ENCODE measurements around the gene FAU.

Gene FAU

DNA sequence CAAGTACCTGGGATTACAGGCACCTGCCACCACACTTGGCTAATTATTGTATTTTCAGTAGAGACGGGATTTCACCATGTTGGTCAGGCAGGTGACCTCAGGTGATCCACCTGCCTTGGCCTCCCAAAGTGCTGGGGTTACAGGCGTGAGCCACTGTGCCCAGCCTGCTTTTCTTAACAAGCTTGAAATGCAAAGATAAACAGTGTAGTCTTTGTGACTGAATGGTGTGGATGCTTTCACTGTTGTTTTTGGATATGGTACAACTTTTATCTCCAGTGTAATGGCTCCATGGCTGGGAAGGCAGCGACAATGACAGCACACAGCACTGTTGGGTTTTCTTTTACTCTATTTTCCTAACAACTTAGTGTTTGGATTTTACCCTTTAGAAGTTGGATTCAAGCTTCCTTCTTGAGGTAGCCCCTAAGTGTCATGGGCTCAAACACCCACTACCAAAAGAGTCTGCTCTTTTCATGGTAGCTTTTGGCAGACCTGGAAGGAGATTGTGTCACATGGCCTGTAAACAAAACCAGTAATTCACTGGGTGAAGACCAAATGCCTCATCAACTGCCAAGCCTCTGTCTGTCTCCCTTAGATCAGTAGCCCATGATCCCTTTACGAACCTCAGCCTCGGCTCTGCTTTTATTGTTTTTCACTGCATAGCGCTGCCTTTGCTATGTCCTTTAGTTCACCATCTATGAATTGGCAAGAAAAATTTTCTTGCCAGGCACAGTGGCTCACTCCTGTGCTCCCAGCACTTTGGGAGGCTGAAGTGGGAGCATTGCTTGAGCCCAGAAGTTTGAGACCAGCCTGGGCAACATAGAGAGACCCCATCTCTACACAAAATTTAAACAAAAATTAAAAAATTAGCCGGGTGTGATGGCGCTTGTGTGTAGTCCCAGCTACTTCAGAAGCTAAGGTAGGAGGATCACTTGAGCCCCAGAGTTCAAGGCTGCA is 19.5 kb downstream of the FAU start:
- ATAC-seq, result no peak; the same call in 2 of the 3 replicates
- TF ChIP-seq ISL1 (CRISPR knock-in tag; IDR thresholded peaks at IDR 0.05), result 0 out of 2 replicates have a peak, but pooled peaks have one; percentile 10
- no peak for TF ChIP-seq ZNF565 (CRISPR knock-in tag; conservative IDR thresholded peaks at IDR 0.05; ENCODE audit: low read depth)

DNA sequence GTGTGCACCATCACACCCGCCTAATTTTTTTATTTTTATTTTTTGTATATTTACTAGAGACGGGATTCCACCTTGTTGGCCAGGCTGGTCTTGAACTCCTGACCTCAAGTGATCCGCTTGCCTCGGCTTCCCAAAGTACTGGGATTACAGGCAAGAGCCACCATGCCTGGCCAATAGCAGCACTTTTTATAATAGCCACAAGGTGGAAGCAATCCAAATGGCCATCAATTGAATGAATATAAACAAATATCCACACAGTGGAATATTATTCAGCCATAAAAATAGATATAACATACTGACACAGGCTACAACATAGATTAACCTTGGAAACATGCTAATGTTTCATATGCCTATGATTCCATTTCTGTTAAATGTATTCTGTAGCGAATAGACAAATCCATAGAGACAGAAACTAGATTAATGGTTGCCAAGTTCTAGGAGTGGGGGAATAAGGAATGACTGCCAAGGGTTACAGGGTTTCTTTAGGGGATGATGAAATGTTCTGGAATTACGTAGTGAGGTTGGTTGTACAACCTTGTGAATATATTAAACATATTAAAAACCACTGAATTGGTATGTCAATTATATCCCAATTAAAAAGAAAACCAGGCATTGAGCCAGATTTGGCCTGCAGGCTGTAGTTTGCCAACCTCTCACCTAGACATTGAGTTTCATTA is 21.1 kb downstream of the FAU start:
- no peak for ATAC-seq
- TF ChIP-seq ZC3H10 (CRISPR knock-in tag; IDR thresholded peaks at IDR 0.05), result no peak
- TF ChIP-seq, protein P1, sequence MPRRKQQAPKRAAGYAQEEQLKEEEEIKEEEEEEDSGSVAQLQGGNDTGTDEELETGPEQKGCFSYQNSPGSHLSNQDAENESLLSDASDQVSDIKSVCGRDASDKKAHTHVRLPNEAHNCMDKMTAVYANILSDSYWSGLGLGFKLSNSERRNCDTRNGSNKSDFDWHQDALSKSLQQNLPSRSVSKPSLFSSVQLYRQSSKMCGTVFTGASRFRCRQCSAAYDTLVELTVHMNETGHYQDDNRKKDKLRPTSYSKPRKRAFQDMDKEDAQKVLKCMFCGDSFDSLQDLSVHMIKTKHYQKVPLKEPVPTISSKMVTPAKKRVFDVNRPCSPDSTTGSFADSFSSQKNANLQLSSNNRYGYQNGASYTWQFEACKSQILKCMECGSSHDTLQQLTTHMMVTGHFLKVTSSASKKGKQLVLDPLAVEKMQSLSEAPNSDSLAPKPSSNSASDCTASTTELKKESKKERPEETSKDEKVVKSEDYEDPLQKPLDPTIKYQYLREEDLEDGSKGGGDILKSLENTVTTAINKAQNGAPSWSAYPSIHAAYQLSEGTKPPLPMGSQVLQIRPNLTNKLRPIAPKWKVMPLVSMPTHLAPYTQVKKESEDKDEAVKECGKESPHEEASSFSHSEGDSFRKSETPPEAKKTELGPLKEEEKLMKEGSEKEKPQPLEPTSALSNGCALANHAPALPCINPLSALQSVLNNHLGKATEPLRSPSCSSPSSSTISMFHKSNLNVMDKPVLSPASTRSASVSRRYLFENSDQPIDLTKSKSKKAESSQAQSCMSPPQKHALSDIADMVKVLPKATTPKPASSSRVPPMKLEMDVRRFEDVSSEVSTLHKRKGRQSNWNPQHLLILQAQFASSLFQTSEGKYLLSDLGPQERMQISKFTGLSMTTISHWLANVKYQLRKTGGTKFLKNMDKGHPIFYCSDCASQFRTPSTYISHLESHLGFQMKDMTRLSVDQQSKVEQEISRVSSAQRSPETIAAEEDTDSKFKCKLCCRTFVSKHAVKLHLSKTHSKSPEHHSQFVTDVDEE (CRISPR knock-in tag; IDR thresholded peaks at IDR 0.05), result no peak
- no peak for TF ChIP-seq CSDC2 (CRISPR knock-in tag; IDR thresholded peaks at IDR 0.05)
- TF ChIP-seq ZNF8 (CRISPR knock-in tag; IDR thresholded peaks at IDR 0.05), result no peak
- TF ChIP-seq, protein P2, sequence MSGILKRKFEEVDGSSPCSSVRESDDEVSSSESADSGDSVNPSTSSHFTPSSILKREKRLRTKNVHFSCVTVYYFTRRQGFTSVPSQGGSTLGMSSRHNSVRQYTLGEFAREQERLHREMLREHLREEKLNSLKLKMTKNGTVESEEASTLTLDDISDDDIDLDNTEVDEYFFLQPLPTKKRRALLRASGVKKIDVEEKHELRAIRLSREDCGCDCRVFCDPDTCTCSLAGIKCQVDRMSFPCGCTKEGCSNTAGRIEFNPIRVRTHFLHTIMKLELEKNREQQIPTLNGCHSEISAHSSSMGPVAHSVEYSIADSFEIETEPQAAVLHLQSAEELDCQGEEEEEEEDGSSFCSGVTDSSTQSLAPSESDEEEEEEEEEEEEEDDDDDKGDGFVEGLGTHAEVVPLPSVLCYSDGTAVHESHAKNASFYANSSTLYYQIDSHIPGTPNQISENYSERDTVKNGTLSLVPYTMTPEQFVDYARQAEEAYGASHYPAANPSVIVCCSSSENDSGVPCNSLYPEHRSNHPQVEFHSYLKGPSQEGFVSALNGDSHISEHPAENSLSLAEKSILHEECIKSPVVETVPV (CRISPR knock-in tag; IDR thresholded peaks at IDR 0.05), result no peak
- no peak for TF ChIP-seq ZNF565 (CRISPR knock-in tag; conservative IDR thresholded peaks at IDR 0.05; ENCODE audit: low read depth)
- TF ChIP-seq TCF4 (CRISPR knock-in tag; IDR thresholded peaks at IDR 0.05; ENCODE audit: borderline replicate concordance), result no peak
- TF ChIP-seq ZFP30 (CRISPR knock-in tag; IDR thresholded peaks at IDR 0.05), result no peak
- no peak for TF ChIP-seq ESRRG (CRISPR knock-in tag; IDR thresholded peaks at IDR 0.05)

DNA sequence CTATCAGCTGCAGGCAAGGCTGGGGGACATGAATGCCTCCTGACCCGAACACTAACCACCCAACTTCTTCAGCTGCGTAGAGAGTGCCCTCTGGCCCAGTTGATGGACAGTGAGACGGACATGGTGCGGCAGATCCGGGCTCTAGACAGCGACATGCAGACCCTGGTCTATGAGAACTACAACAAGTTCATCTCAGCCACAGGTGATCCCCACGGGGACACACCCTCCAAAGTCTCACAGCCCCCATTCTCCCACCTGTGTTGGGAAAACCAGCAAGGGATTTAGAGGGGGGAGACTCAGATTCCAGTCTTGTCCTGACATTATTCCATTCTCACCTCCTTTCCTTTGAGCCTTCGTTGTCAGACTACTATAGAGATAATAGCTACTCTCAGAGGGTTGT is 25.0 kb downstream of the FAU start:
- ATAC-seq, result peak; percentile 5; the same call in 2 of the 3 replicates
- TF ChIP-seq, protein P3, sequence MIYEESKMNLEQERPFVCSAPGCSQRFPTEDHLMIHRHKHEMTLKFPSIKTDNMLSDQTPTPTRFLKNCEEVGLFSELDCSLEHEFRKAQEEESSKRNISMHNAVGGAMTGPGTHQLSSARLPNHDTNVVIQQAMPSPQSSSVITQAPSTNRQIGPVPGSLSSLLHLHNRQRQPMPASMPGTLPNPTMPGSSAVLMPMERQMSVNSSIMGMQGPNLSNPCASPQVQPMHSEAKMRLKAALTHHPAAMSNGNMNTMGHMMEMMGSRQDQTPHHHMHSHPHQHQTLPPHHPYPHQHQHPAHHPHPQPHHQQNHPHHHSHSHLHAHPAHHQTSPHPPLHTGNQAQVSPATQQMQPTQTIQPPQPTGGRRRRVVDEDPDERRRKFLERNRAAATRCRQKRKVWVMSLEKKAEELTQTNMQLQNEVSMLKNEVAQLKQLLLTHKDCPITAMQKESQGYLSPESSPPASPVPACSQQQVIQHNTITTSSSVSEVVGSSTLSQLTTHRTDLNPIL (CRISPR knock-in tag; IDR thresholded peaks at IDR 0.05; ENCODE audit: low read depth), result no peak
- TF ChIP-seq ESRRG (CRISPR knock-in tag; IDR thresholded peaks at IDR 0.05) (no peak), ZNF70 (CRISPR knock-in tag; IDR thresholded peaks at IDR 0.05) (no peak), ZC3H10 (CRISPR knock-in tag; IDR thresholded peaks at IDR 0.05) (no peak), OSR1 (CRISPR knock-in tag; IDR thresholded peaks at IDR 0.05) (no peak), GLIS3 (CRISPR knock-in tag; IDR thresholded peaks at IDR 0.05) (no peak), BACH2 (CRISPR knock-in tag; IDR thresholded peaks at IDR 0.05; ENCODE audit: borderline replicate concordance) (no peak), ZNF565 (CRISPR knock-in tag; conservative IDR thresholded peaks at IDR 0.05; ENCODE audit: low read depth) (no peak)
- TF ChIP-seq, protein P2 (CRISPR knock-in tag; IDR thresholded peaks at IDR 0.05), result no peak
- TF ChIP-seq, protein P4, sequence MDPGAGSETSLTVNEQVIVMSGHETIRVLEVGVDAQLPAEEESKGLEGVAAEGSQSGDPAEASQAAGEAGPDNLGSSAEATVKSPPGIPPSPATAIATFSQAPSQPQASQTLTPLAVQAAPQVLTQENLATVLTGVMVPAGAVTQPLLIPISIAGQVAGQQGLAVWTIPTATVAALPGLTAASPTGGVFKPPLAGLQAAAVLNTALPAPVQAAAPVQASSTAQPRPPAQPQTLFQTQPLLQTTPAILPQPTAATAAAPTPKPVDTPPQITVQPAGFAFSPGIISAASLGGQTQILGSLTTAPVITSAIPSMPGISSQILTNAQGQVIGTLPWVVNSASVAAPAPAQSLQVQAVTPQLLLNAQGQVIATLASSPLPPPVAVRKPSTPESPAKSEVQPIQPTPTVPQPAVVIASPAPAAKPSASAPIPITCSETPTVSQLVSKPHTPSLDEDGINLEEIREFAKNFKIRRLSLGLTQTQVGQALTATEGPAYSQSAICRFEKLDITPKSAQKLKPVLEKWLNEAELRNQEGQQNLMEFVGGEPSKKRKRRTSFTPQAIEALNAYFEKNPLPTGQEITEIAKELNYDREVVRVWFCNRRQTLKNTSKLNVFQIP (CRISPR knock-in tag; IDR thresholded peaks at IDR 0.05; ENCODE audit: borderline replicate concordance, low read depth), result no peak
